Measurements from ENCODE around the gene NSUN6.
A peak's percentile ranks its signal among the peaks of the same experiment; 100 is the strongest.

Gene NSUN6

GRCh38 chr10:18651324-18652007 lies at the start of gene NSUN6:
TSS of gene NSUN6 (minus strand) at chr10:18651587. CDS start at chr10:18651203, 384 bp downstream.
- DNase-seq = peak; percentile 73

GRCh38 chr10:18699849-18700840 lies 48.8 kb upstream of the NSUN6 start:
- DNase-seq = no peak

GRCh38 chr10:18690541-18690940 lies 39.2 kb upstream of the NSUN6 start:
- DNase-seq = no peak

GRCh38 chr10:18689498-18689897 lies 38.1 kb upstream of the NSUN6 start:
- DNase-seq = peak; percentile 56

GRCh38 chr10:18687706-18688105 lies 36.3 kb upstream of the NSUN6 start:
- DNase-seq = no peak

GRCh38 chr10:18687195-18687594 lies 35.8 kb upstream of the NSUN6 start:
- no peak for DNase-seq

- DNase-seq = no peak
Observed at GRCh38 chr10:18685555-18685954, 34.2 kb upstream of the NSUN6 start.

GRCh38 chr10:18684953-18685352 lies 33.6 kb upstream of the NSUN6 start:
- no peak for DNase-seq

GRCh38 chr10:18684416-18684815 lies 33.0 kb upstream of the NSUN6 start:
- DNase-seq = no peak

- DNase-seq = peak; percentile 14
Observed at GRCh38 chr10:18683427-18683826, 32.0 kb upstream of the NSUN6 start.

GRCh38 chr10:18681971-18682411 lies 30.6 kb upstream of the NSUN6 start:
- peak; percentile 83 for DNase-seq

- no peak for DNase-seq
Observed at GRCh38 chr10:18681366-18681765, 30.0 kb upstream of the NSUN6 start.

- DNase-seq = no peak
Observed at GRCh38 chr10:18680754-18681153, 29.4 kb upstream of the NSUN6 start.

- no peak for DNase-seq
Observed at GRCh38 chr10:18675086-18675801, 23.9 kb upstream of the NSUN6 start.

GRCh38 chr10:18668026-18668425 lies 16.6 kb upstream of the NSUN6 start:
- DNase-seq = no peak

GRCh38 chr10:18666810-18667209 lies 15.4 kb upstream of the NSUN6 start:
- peak; percentile 64 for DNase-seq

- peak; percentile 26 for DNase-seq
Observed at GRCh38 chr10:18665815-18666558, 14.6 kb upstream of the NSUN6 start.

GRCh38 chr10:18664841-18665478 lies 13.6 kb upstream of the NSUN6 start:
- DNase-seq = no peak

- no peak for DNase-seq
Observed at GRCh38 chr10:18660816-18661431, 9.5 kb upstream of the NSUN6 start.

- peak; percentile 45 for DNase-seq
Observed at GRCh38 chr10:18659819-18660535, 8.6 kb upstream of the NSUN6 start.

Measured in kidney glomerular epithelial cell (primary cell).